IPS-NIHi11 (cell line): ENCODE data around the gene RMND5A.

Experiments
- DNase-seq: peaks from one replicate; pipeline ENCODE4 v3.0.0; 2012; ENCODE audit warnings: mixed read lengths, low spot score

The RMND5A gene

GRCh38 chr2:86765310-86765695, 45.2 kb downstream of the RMND5A start:
- no peak for DNase-seq

GRCh38 chr2:86768189-86768949, 48.3 kb downstream of the RMND5A start:
- no peak for DNase-seq

- DNase-seq: no peak
Measured at GRCh38 chr2:86769838-86770237, 49.7 kb downstream of the RMND5A start.

GRCh38 chr2:86770816-86771301, 50.8 kb downstream of the RMND5A start:
- DNase-seq: no peak

- DNase-seq: no peak
Measured at GRCh38 chr2:86772611-86773010, 52.5 kb downstream of the RMND5A start.

GRCh38 chr2:86774862-86775261, 54.8 kb downstream of the RMND5A start:
- no peak for DNase-seq

- DNase-seq: no peak
Measured at GRCh38 chr2:86775338-86775737, 55.2 kb downstream of the RMND5A start.

GRCh38 chr2:86776532-86776931, 56.4 kb downstream of the RMND5A start:
- no peak for DNase-seq

GRCh38 chr2:86778957-86779356, 58.9 kb downstream of the RMND5A start:
- DNase-seq: no peak

GRCh38 chr2:86779971-86780370, 59.9 kb downstream of the RMND5A start:
- DNase-seq: no peak

- DNase-seq: no peak
Measured at GRCh38 chr2:86781363-86781762, 61.3 kb downstream of the RMND5A start.

- DNase-seq: no peak
Measured at GRCh38 chr2:86782748-86783147, 62.7 kb downstream of the RMND5A start.

GRCh38 chr2:86783615-86784339, 63.7 kb downstream of the RMND5A start:
- no peak for DNase-seq

GRCh38 chr2:86785456-86785855, 65.4 kb downstream of the RMND5A start:
- DNase-seq: no peak

- no peak for DNase-seq
Measured at GRCh38 chr2:86786001-86786536, 66.0 kb downstream of the RMND5A start.

- DNase-seq: no peak
Measured at GRCh38 chr2:86787736-86788135, 67.6 kb downstream of the RMND5A start.

GRCh38 chr2:86788165-86788564, 68.1 kb downstream of the RMND5A start:
- DNase-seq: no peak

GRCh38 chr2:86788881-86789686, 69.0 kb downstream of the RMND5A start:
- DNase-seq: peak; percentile 51

GRCh38 chr2:86789687-86790133, 69.6 kb downstream of the RMND5A start:
- peak; percentile 43 for DNase-seq

- DNase-seq: no peak
Measured at GRCh38 chr2:86790134-86790675, 70.1 kb downstream of the RMND5A start.

- DNase-seq: no peak
Measured at GRCh38 chr2:86790676-86791572, 70.8 kb downstream of the RMND5A start, which contains the start of gene CD8A. TSS of gene CD8A (minus strand) at chr2:86790913. CDS start at chr2:86790825, 88 bp downstream.
